Lower lobe of right lung (tissue), 2 donors: Measurements from ENCODE around the gene USHBP1. TPM values are rescaled to one million over a fixed set of nuclear protein-coding genes. Genes with fewer than 3 reads are reported as not detected.

Experiments used
- ATAC-seq, 2 donors: fragments of 200-7000 bp; cut with Tn5 transposase; one replicate each; pipeline ENCODE4 v1.9.1; 2020 to 2022; ENCODE audit warnings: mild to moderate bottlenecking in 2 of 2, moderate library complexity in 2 of 2
- DNase-seq: peaks from one replicate; pipeline ENCODE4 v3.0.0-alpha.2; 2020
- H3K27ac ChIP-seq: fragments of 200-600 bp; one replicate; pipeline ENCODE4 v1.8.0; 2022
- H3K27me3 ChIP-seq: fragments of 200-600 bp; one replicate; pipeline ENCODE4 v1.8.0; 2022; ENCODE audit warnings: low read depth
- H3K36me3 ChIP-seq: fragments of 200-600 bp; one replicate; pipeline ENCODE4 v1.8.0; 2022; ENCODE audit warnings: mild to moderate bottlenecking
- H3K4me1 ChIP-seq: fragments of 200-600 bp; one replicate; pipeline ENCODE4 v1.8.0; 2022
- H3K4me3 ChIP-seq: fragments of 200-600 bp; one replicate; pipeline ENCODE4 v1.8.0; 2022; ENCODE audit warnings: mild to moderate bottlenecking
- H3K9me3 ChIP-seq: fragments of 200-600 bp; one replicate; pipeline ENCODE4 v1.8.0; 2022
- CTCF ChIP-seq: fragments of 200-600 bp; IDR thresholded peaks from one replicate; pipeline ENCODE4 v1.8.0; 2022; ENCODE audit warnings: antibody characterized with exemption, mild to moderate bottlenecking
- intact Hi-C: fragments of 100-400 bp; cut with DNase I; formaldehyde crosslinking; loops from one replicate; pipeline ENCODE4 v1.11.0; 2022
- total RNA-seq: library from RNA; stranded (reverse); fragmentation: NEBNext Ultra II Directional; extraction: Animal tissue kit (Norgen Biotek cat#: 25700); gene quantifications from one replicate; pipeline ENCODE4 v1.2.1, GENCODE V29; 2021
- donor health status: DM: no; HTN: yes; CAD: no; lungs with severe emphysema.

The USHBP1 gene
- total RNA-seq, 1 donor from 2014 or later = 8.2 TPM

- H3K4me3 ChIP-seq = no peak overlapping the region
- ATAC-seq (no peak), DNase-seq (no peak)
- H3K9me3 ChIP-seq = no peaks in the 10 kb centered on the region
- no peaks in the 10 kb centered on the region for H3K27me3 ChIP-seq
- peaks cover 13% of the 10 kb centered on the region for H3K4me1 ChIP-seq
- TF ChIP-seq CTCF = no peak
- intact Hi-C loops = no loop called here
- peaks cover 71% of the 10 kb centered on the region for H3K36me3 ChIP-seq
- no peak overlapping the region for H3K27ac ChIP-seq
These were observed 52.7 kb downstream of the USHBP1 start for GRCh38 chr19:17211547-17212446.

DNA sequence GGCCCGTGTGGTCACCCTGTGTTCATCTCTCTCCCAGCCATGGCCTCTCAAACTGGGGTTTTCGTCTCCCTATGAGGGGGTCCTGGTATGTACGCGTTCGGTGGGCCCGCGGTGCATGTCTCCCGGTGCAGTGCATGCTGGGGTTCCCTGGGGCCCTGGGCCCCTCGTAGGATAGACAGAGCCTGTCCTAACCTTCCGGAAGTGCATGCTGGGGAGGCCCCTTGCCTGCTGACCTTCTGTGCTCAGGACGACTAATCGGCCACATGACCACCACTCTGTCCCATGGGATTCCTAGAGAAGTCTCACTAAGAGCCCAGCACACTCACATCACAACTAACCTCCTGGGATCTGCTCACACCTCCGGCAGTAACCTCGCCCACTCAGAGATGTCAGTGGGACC lies 54.2 kb downstream of the USHBP1 start:
- H3K27ac ChIP-seq = no peak overlapping the region
- ATAC-seq (no peak), DNase-seq (no peak)
- H3K9me3 ChIP-seq = no peaks in the 10 kb centered on the region
- TF ChIP-seq CTCF = no peak
- intact Hi-C loops = no loop called here
- H3K36me3 ChIP-seq = peaks cover 78% of the 10 kb centered on the region
- H3K4me3 ChIP-seq = no peak overlapping the region
- no peaks in the 10 kb centered on the region for H3K27me3 ChIP-seq
- H3K4me1 ChIP-seq = peaks cover 7% of the 10 kb centered on the region

- no peaks in the 10 kb centered on the region for H3K27me3 ChIP-seq
- H3K27ac ChIP-seq = no peak overlapping the region
- H3K36me3 ChIP-seq = peaks cover 87% of the 10 kb centered on the region
- DNase-seq = no peak
- intact Hi-C loops = no loop called here
- no peaks in the 10 kb centered on the region for H3K9me3 ChIP-seq
- H3K4me3 ChIP-seq = no peak overlapping the region
- ATAC-seq = no peak
- TF ChIP-seq CTCF = no peak
- peaks cover under 1% of the 10 kb centered on the region for H3K4me1 ChIP-seq
These were observed 55.2 kb downstream of the USHBP1 start for GRCh38 chr19:17209126-17210036.

- no peak for ATAC-seq
- Histone ChIP-seq H3K9me3 (no peaks in the 10 kb centered on the region), H3K36me3 (peaks cover 100% of the 10 kb centered on the region), H3K4me1 (no peaks in the 10 kb centered on the region), H3K27ac (no peak overlapping the region), H3K27me3 (no peaks in the 10 kb centered on the region), H3K4me3 (no peak overlapping the region)
- intact Hi-C loops = no loop called here
- no peak for DNase-seq
- TF ChIP-seq CTCF = no peak
These were observed 57.6 kb downstream of the USHBP1 start for GRCh38 chr19:17206736-17207581.
